Measurements from ENCODE around the gene ADAM8. TPM values are rescaled to one million over a fixed set of nuclear protein-coding genes. Genes with fewer than 3 reads are reported as not detected.

ADAM8 gene
- polyA plus RNA-seq, 4 donors: 0.67 to 4.4 (median 2.1) TPM

- 93 to 95% (median 94%) methylated on average over 41 to 42 of the region's 42 CpGs for WGBS, 3 donors
These were observed 19.0 kb upstream of the ADAM8 start for GRCh38 chr10:133295426-133296320.

GRCh38 chr10:133294189-133294588 is 17.5 kb upstream of the ADAM8 start:
- FAIRE-seq (no peak), DNase-seq (no peak)
- no peaks in the 10 kb centered on the region for H3K27me3 ChIP-seq (ENCODE audit: control insufficient read depth in 3 of 3, insufficient read depth in 3 of 3, low read length in 3 of 3)
- H3K27ac ChIP-seq (ENCODE audit: low read depth in 1 of 3, low read length in 2 of 3): no peak overlapping the region
- peaks cover 22 to 85% (median 27%) of the 10 kb centered on the region in 3 donors for H3K36me3 ChIP-seq (ENCODE audit: control insufficient read depth in 3 of 3, insufficient read depth in 2 of 3, low read depth in 1 of 3, low read length in 3 of 3)
- H3K4me3 ChIP-seq (ENCODE audit: low read depth in 1 of 3, low read length in 3 of 3): no peak overlapping the region
- H3K9me3 ChIP-seq (ENCODE audit: control insufficient read depth in 2 of 2, insufficient read depth in 1 of 2, low read depth in 1 of 2, low read length in 1 of 2): no peaks in the 10 kb centered on the region
- WGBS, 3 donors: 89 to 95% (median 93%) methylated on average over 15 of the region's 15 CpGs
- no peaks in the 10 kb centered on the region for H3K4me1 ChIP-seq (ENCODE audit: control insufficient read depth in 3 of 3, insufficient read depth in 2 of 3, low read depth in 1 of 3, low read length in 2 of 3)

More at GRCh38 chr10:133295426-133296320, 19.0 kb upstream of the ADAM8 start:
- no peak for DNase-seq
- no peak overlapping the region for H3K27ac ChIP-seq (ENCODE audit: low read depth in 1 of 3, low read length in 2 of 3)
- no peaks in the 10 kb centered on the region for H3K9me3 ChIP-seq (ENCODE audit: control insufficient read depth in 2 of 2, insufficient read depth in 1 of 2, low read depth in 1 of 2, low read length in 1 of 2)
- FAIRE-seq: no peak
- H3K4me1 ChIP-seq (ENCODE audit: control insufficient read depth in 3 of 3, insufficient read depth in 2 of 3, low read depth in 1 of 3, low read length in 2 of 3): no peaks in the 10 kb centered on the region
- H3K27me3 ChIP-seq (ENCODE audit: control insufficient read depth in 3 of 3, insufficient read depth in 3 of 3, low read length in 3 of 3): no peaks in the 10 kb centered on the region
- peaks cover 27 to 84% (median 30%) of the 10 kb centered on the region in 3 donors for H3K36me3 ChIP-seq (ENCODE audit: control insufficient read depth in 3 of 3, insufficient read depth in 2 of 3, low read depth in 1 of 3, low read length in 3 of 3)
- no peak overlapping the region for H3K4me3 ChIP-seq (ENCODE audit: low read depth in 1 of 3, low read length in 3 of 3)

- Histone ChIP-seq H3K4me1 (ENCODE audit: control insufficient read depth in 3 of 3, insufficient read depth in 2 of 3, low read depth in 1 of 3, low read length in 2 of 3) (no peaks in the 10 kb centered on the region), H3K27ac (ENCODE audit: low read depth in 1 of 3, low read length in 2 of 3) (no peak overlapping the region), H3K4me3 (ENCODE audit: low read depth in 1 of 3, low read length in 3 of 3) (no peak overlapping the region), H3K9me3 (ENCODE audit: control insufficient read depth in 2 of 2, insufficient read depth in 1 of 2, low read depth in 1 of 2, low read length in 1 of 2) (no peaks in the 10 kb centered on the region), H3K27me3 (ENCODE audit: control insufficient read depth in 3 of 3, insufficient read depth in 3 of 3, low read length in 3 of 3) (no peaks in the 10 kb centered on the region), H3K36me3 (ENCODE audit: control insufficient read depth in 3 of 3, insufficient read depth in 2 of 3, low read depth in 1 of 3, low read length in 3 of 3) (peaks cover 21 to 85% (median 27%) of the 10 kb centered on the region in 3 donors)
- FAIRE-seq (no peak), DNase-seq (no peak)
- 90 to 98% (median 95%) methylated on average over 10 of the region's 10 CpGs for WGBS, 3 donors
These were observed 17.1 kb upstream of the ADAM8 start for GRCh38 chr10:133293810-133294119.

GRCh38 chr10:133292919-133293809 is 16.5 kb upstream of the ADAM8 start:
- Histone ChIP-seq H3K4me1 (ENCODE audit: control insufficient read depth in 3 of 3, insufficient read depth in 2 of 3, low read depth in 1 of 3, low read length in 2 of 3) (no peaks in the 10 kb centered on the region), H3K36me3 (ENCODE audit: control insufficient read depth in 3 of 3, insufficient read depth in 2 of 3, low read depth in 1 of 3, low read length in 3 of 3) (peaks cover 21 to 84% (median 25%) of the 10 kb centered on the region in 3 donors), H3K27ac (ENCODE audit: low read depth in 1 of 3, low read length in 2 of 3) (peak overlapping the region in 1 of 3 donors; percentile 17), H3K9me3 (ENCODE audit: control insufficient read depth in 2 of 2, insufficient read depth in 1 of 2, low read depth in 1 of 2, low read length in 1 of 2) (no peaks in the 10 kb centered on the region), H3K4me3 (ENCODE audit: low read depth in 1 of 3, low read length in 3 of 3) (no peak overlapping the region), H3K27me3 (ENCODE audit: control insufficient read depth in 3 of 3, insufficient read depth in 3 of 3, low read length in 3 of 3) (no peaks in the 10 kb centered on the region)
- WGBS, 3 donors: 92 to 94% (median 94%) methylated on average over 37 to 38 of the region's 38 CpGs
- no peak for DNase-seq
- no peak for FAIRE-seq

- Histone ChIP-seq H3K27me3 (ENCODE audit: control insufficient read depth in 3 of 3, insufficient read depth in 3 of 3, low read length in 3 of 3) (no peaks in the 10 kb centered on the region), H3K4me1 (ENCODE audit: control insufficient read depth in 3 of 3, insufficient read depth in 2 of 3, low read depth in 1 of 3, low read length in 2 of 3) (no peaks in the 10 kb centered on the region), H3K4me3 (ENCODE audit: low read depth in 1 of 3, low read length in 3 of 3) (no peak overlapping the region), H3K27ac (ENCODE audit: low read depth in 1 of 3, low read length in 2 of 3) (no peak overlapping the region), H3K9me3 (ENCODE audit: control insufficient read depth in 2 of 2, insufficient read depth in 1 of 2, low read depth in 1 of 2, low read length in 1 of 2) (no peaks in the 10 kb centered on the region), H3K36me3 (ENCODE audit: control insufficient read depth in 3 of 3, insufficient read depth in 2 of 3, low read depth in 1 of 3, low read length in 3 of 3) (peaks cover 23 to 75% (median 34%) of the 10 kb centered on the region in 3 donors)
- WGBS, 3 donors: 96 to 97% (median 96%) methylated on average over 24 of the region's 24 CpGs
- FAIRE-seq: no peak
- DNase-seq: no peak
These were observed 13.1 kb upstream of the ADAM8 start for GRCh38 chr10:133289761-133290160.

GRCh38 chr10:133287832-133288500 is 11.3 kb upstream of the ADAM8 start:
- no peaks in the 10 kb centered on the region for H3K9me3 ChIP-seq (ENCODE audit: control insufficient read depth in 2 of 2, insufficient read depth in 1 of 2, low read depth in 1 of 2, low read length in 1 of 2)
- H3K36me3 ChIP-seq (ENCODE audit: control insufficient read depth in 3 of 3, insufficient read depth in 2 of 3, low read depth in 1 of 3, low read length in 3 of 3): peaks cover 26 to 75% (median 34%) of the 10 kb centered on the region in 3 donors
- H3K27ac ChIP-seq (ENCODE audit: low read depth in 1 of 3, low read length in 2 of 3): no peak overlapping the region
- no peaks in the 10 kb centered on the region for H3K4me1 ChIP-seq (ENCODE audit: control insufficient read depth in 3 of 3, insufficient read depth in 2 of 3, low read depth in 1 of 3, low read length in 2 of 3)
- no peaks in the 10 kb centered on the region for H3K27me3 ChIP-seq (ENCODE audit: control insufficient read depth in 3 of 3, insufficient read depth in 3 of 3, low read length in 3 of 3)
- no peak for DNase-seq
- 95 to 96% (median 96%) methylated on average over 40 to 46 of the region's 46 CpGs for WGBS, 3 donors
- no peak for FAIRE-seq
- H3K4me3 ChIP-seq (ENCODE audit: low read depth in 1 of 3, low read length in 3 of 3): no peak overlapping the region

- 90 to 93% (median 91%) methylated on average over 18 of the region's 18 CpGs for WGBS, 3 donors
- Histone ChIP-seq H3K36me3 (ENCODE audit: control insufficient read depth in 3 of 3, insufficient read depth in 2 of 3, low read depth in 1 of 3, low read length in 3 of 3) (peaks cover 37 to 83% (median 39%) of the 10 kb centered on the region in 3 donors), H3K27ac (ENCODE audit: low read depth in 1 of 3, low read length in 2 of 3) (no peak overlapping the region), H3K4me3 (ENCODE audit: low read depth in 1 of 3, low read length in 3 of 3) (no peak overlapping the region), H3K9me3 (ENCODE audit: control insufficient read depth in 2 of 2, insufficient read depth in 1 of 2, low read depth in 1 of 2, low read length in 1 of 2) (no peaks in the 10 kb centered on the region), H3K27me3 (ENCODE audit: control insufficient read depth in 3 of 3, insufficient read depth in 3 of 3, low read length in 3 of 3) (no peaks in the 10 kb centered on the region), H3K4me1 (ENCODE audit: control insufficient read depth in 3 of 3, insufficient read depth in 2 of 3, low read depth in 1 of 3, low read length in 2 of 3) (no peaks in the 10 kb centered on the region)
- no peak for FAIRE-seq
- no peak for DNase-seq
These were observed 9.7 kb upstream of the ADAM8 start for GRCh38 chr10:133286366-133286765.

- H3K36me3 ChIP-seq (ENCODE audit: control insufficient read depth in 3 of 3, insufficient read depth in 2 of 3, low read depth in 1 of 3, low read length in 3 of 3): peaks cover 39 to 86% (median 39%) of the 10 kb centered on the region in 3 donors
- 95 to 97% (median 96%) methylated on average over 36 of the region's 36 CpGs for WGBS, 3 donors
- no peak for DNase-seq
- no peak overlapping the region for H3K4me3 ChIP-seq (ENCODE audit: low read depth in 1 of 3, low read length in 3 of 3)
- H3K4me1 ChIP-seq (ENCODE audit: control insufficient read depth in 3 of 3, insufficient read depth in 2 of 3, low read depth in 1 of 3, low read length in 2 of 3): no peaks in the 10 kb centered on the region
- H3K27me3 ChIP-seq (ENCODE audit: control insufficient read depth in 3 of 3, insufficient read depth in 3 of 3, low read length in 3 of 3): no peaks in the 10 kb centered on the region
- no peak for FAIRE-seq
- H3K27ac ChIP-seq (ENCODE audit: low read depth in 1 of 3, low read length in 2 of 3): no peak overlapping the region
- H3K9me3 ChIP-seq (ENCODE audit: control insufficient read depth in 2 of 2, insufficient read depth in 1 of 2, low read depth in 1 of 2, low read length in 1 of 2): no peaks in the 10 kb centered on the region
These were observed 8.5 kb upstream of the ADAM8 start for GRCh38 chr10:133285217-133285616.
